ENCODE results near the gene ZSWIM7.
"Not testable (repeated sequence)": the region's sequence is repeated elsewhere in the genome, so short reads cannot be mapped to it uniquely, and the experiment has no call there.

ZSWIM7 gene

GRCh38 chr17:15943971-15944758 is 55.3 kb downstream of the ZSWIM7 start:
- no peak for DNase-seq
- intact Hi-C loops (cut with DNase I): no loop called here

- intact Hi-C loops (cut with DNase I): no loop called here
- DNase-seq: no peak
Observed at GRCh38 chr17:15942207-15942833, 57.2 kb downstream of the ZSWIM7 start.

- DNase-seq: no peak
- intact Hi-C loops (cut with DNase I): no loop called here
Observed at GRCh38 chr17:15941781-15942180, 57.7 kb downstream of the ZSWIM7 start.

- DNase-seq; intact Hi-C loops (cut with DNase I): not testable (repeated sequence)
Observed at GRCh38 chr17:15936481-15936880, 63.0 kb downstream of the ZSWIM7 start.

GRCh38 chr17:15935891-15936290 is 63.6 kb downstream of the ZSWIM7 start:
- DNase-seq: no peak
- intact Hi-C loops (cut with DNase I): no loop called here

- DNase-seq: no peak
- intact Hi-C loops (cut with DNase I): no loop called here
Observed at GRCh38 chr17:15934866-15935265, 64.6 kb downstream of the ZSWIM7 start.

GRCh38 chr17:15931394-15931793 is 68.1 kb downstream of the ZSWIM7 start:
- intact Hi-C loops (cut with DNase I): no loop called here
- no peak for DNase-seq

- intact Hi-C loops (cut with DNase I): no loop called here
Observed at GRCh38 chr17:15930426-15930825, 69.1 kb downstream of the ZSWIM7 start.

GRCh38 chr17:15929941-15930340 is 69.6 kb downstream of the ZSWIM7 start:
- no peak for DNase-seq
- intact Hi-C loops (cut with DNase I): no loop called here

More at GRCh38 chr17:15930426-15930825, 69.1 kb downstream of the ZSWIM7 start:
- no peak for DNase-seq

GRCh38 chr17:15928286-15928785 is 71.2 kb downstream of the ZSWIM7 start:
- intact Hi-C loops (cut with DNase I): no loop called here
- no peak for DNase-seq

Data from head of caudate nucleus (tissue), 42 donors.